Measurements from ENCODE around the gene FRMD3.

DNA sequence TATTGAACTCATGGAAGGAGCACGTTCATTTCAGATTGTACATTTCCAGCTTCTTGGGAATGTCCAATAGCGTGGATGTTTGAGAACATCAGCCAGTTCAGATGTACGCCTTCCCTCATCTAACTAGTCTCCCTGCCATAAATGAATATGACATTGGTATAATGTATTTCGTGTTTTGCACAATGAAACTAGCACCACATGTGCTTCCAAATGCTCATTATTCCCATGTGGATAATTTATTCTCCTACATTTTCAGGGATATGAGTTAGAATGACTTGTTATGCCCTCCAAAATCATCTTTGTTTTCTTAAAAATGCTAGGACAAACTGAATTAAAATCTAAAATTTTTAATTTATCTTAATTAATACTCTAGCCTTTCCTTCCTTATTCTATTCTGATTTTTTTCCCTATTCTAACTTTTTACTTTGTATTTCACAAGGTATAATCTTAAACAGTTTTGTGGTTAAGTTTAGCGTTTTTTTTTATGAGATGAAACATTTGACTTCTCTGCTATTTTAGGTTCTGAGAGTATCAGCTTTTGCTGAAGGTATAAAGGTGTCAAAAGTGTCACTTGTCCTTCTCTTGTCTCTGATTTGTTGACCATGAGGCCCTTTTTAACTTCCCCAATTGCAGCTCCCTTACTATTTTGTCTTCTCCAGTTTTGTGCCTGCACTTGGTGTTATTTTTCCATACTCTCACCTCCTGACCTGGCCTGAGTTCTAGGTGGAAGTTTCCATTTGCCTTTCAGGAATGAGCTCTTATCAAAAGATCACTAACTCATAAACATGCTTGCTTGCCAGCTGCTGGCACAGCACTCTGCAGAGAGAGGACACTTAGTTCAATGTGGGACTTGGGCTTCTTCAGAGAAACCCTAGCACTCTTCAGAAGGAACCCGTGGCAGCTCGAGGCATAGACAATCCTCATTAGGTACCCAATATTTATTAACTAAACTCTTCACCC is 106.8 kb downstream of the FRMD3 start:
- TF ChIP-seq, protein P1, sequence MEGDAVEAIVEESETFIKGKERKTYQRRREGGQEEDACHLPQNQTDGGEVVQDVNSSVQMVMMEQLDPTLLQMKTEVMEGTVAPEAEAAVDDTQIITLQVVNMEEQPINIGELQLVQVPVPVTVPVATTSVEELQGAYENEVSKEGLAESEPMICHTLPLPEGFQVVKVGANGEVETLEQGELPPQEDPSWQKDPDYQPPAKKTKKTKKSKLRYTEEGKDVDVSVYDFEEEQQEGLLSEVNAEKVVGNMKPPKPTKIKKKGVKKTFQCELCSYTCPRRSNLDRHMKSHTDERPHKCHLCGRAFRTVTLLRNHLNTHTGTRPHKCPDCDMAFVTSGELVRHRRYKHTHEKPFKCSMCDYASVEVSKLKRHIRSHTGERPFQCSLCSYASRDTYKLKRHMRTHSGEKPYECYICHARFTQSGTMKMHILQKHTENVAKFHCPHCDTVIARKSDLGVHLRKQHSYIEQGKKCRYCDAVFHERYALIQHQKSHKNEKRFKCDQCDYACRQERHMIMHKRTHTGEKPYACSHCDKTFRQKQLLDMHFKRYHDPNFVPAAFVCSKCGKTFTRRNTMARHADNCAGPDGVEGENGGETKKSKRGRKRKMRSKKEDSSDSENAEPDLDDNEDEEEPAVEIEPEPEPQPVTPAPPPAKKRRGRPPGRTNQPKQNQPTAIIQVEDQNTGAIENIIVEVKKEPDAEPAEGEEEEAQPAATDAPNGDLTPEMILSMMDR (IDR thresholded peaks at IDR 0.05), result no peak
- no peak for TF ChIP-seq POLR2A (IDR thresholded peaks at IDR 0.05)
